ENCODE measurements around the gene SLC35F5.
"Not testable (repeated sequence)": the region's sequence is repeated elsewhere in the genome, so short reads cannot be mapped to it uniquely, and the experiment has no call there.

The SLC35F5 gene

DNA sequence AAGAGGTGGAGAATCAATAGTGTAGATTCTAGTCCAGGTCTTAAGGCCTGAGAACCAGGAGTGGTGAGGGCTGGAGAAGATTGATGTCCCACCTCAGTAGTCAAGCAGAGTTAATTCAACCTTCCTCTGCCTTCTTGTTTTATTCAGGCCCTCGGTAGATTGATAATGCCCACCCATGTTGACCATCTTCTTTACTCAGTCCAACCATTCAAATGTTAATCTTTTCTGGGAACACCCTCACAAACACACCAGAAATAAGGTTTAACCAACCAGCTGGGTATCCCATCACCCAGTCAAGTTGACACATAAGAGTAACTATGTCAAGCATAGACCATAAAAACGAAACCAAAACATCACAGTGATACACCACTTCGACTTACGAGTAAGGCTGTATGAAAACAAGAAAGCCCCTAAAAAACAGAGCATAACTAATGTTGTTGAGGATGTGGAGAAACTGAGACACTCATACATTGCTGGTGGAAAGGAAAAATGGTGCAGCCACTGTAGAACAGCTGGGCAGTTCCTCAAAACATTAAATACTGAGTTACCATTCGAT is 57.5 kb downstream of the SLC35F5 start:
- Histone ChIP-seq H3K4me1 (ENCODE audit: control extremely low read depth in 1 of 4, control insufficient read depth in 4 of 4, insufficient read depth in 4 of 4, low read length in 3 of 4) (peaks cover 0 to 15% (median 8%) of the 10 kb centered on the region in 4 experiments), H3K9me3 (ENCODE audit: control extremely low read depth in 1 of 5, control insufficient read depth in 4 of 5, insufficient read depth in 2 of 5, low read depth in 1 of 5, low read length in 4 of 5) (peaks cover 0 to 9% (median 0%) of the 10 kb centered on the region in 5 experiments), H3K4me3 (ENCODE audit: control insufficient read depth in 1 of 7, extremely low read depth in 1 of 7, insufficient read depth in 4 of 7, low read depth in 2 of 7, low read length in 6 of 7) (no peak overlapping the region), H3K27me3 (replicated peaks in 2 of 5; ENCODE audit: control insufficient read depth in 4 of 5, insufficient read depth in 5 of 5, low read length in 4 of 5) (no peaks in the 10 kb centered on the region), H3K36me3 (ENCODE audit: control insufficient read depth in 4 of 4, insufficient read depth in 4 of 4, low read length in 3 of 4) (no peaks in the 10 kb centered on the region), H3K27ac (ENCODE audit: insufficient read depth in 1 of 2, low read depth in 1 of 2, low read length in 2 of 2, poor library complexity in 1 of 2, severe bottlenecking in 2 of 2) (no peak overlapping the region)
- DNase-seq, result peak in 2 of 3 donors; percentile 10 to 32
- 93% methylated on average over 3 of the region's 5 CpGs for WGBS (ENCODE audit: insufficient coverage)
- POLR2A ChIA-PET, result no interaction called here
- CTCF ChIA-PET, result interaction anchor here (1.7 to 2.2 kb wide), 2 partner anchors 31 to 95 kb away, joined by 5 to 10 read pairs; no protein-coding TSS in a partner anchor

GRCh38 chr2:113698251-113698650 is 58.2 kb downstream of the SLC35F5 start:
- no CpG with 5 or more reads among the region's 2 CpGs for WGBS (ENCODE audit: insufficient coverage)

GRCh38 chr2:113697516-113697915 is 58.9 kb downstream of the SLC35F5 start:
- Histone ChIP-seq H3K27ac (ENCODE audit: insufficient read depth in 1 of 2, low read depth in 1 of 2, low read length in 2 of 2, poor library complexity in 1 of 2, severe bottlenecking in 2 of 2) (no peak overlapping the region), H3K9me3 (ENCODE audit: control extremely low read depth in 1 of 5, control insufficient read depth in 4 of 5, insufficient read depth in 2 of 5, low read depth in 1 of 5, low read length in 4 of 5) (peaks cover 0 to 9% (median 0%) of the 10 kb centered on the region in 5 experiments), H3K4me1 (ENCODE audit: control extremely low read depth in 1 of 4, control insufficient read depth in 4 of 4, insufficient read depth in 4 of 4, low read length in 3 of 4) (peaks cover 4 to 27% (median 18%) of the 10 kb centered on the region in 4 experiments), H3K36me3 (ENCODE audit: control insufficient read depth in 4 of 4, insufficient read depth in 4 of 4, low read length in 3 of 4) (no peaks in the 10 kb centered on the region), H3K27me3 (replicated peaks in 2 of 5; ENCODE audit: control insufficient read depth in 4 of 5, insufficient read depth in 5 of 5, low read length in 4 of 5) (no peaks in the 10 kb centered on the region), H3K4me3 (ENCODE audit: control insufficient read depth in 1 of 7, extremely low read depth in 1 of 7, insufficient read depth in 4 of 7, low read depth in 2 of 7, low read length in 6 of 7) (no peak overlapping the region)
- no peak for DNase-seq
- CTCF ChIA-PET, result interaction anchor here (0.8 to 1.3 kb wide), 2 partner anchors 13 to 93 kb away, joined by 3 to 4 read pairs; no protein-coding TSS in a partner anchor
- WGBS (ENCODE audit: insufficient coverage), result 94% methylated on average over 4 of the region's 4 CpGs
- POLR2A ChIA-PET, result no interaction called here

More at GRCh38 chr2:113698251-113698650, 58.2 kb downstream of the SLC35F5 start:
- H3K9me3 ChIP-seq (ENCODE audit: control extremely low read depth in 1 of 5, control insufficient read depth in 4 of 5, insufficient read depth in 2 of 5, low read depth in 1 of 5, low read length in 4 of 5); H3K27ac ChIP-seq (ENCODE audit: insufficient read depth in 1 of 2, low read depth in 1 of 2, low read length in 2 of 2, poor library complexity in 1 of 2, severe bottlenecking in 2 of 2); DNase-seq; H3K4me3 ChIP-seq (ENCODE audit: control insufficient read depth in 1 of 7, extremely low read depth in 1 of 7, insufficient read depth in 4 of 7, low read depth in 2 of 7, low read length in 6 of 7); POLR2A ChIA-PET; H3K27me3 ChIP-seq (replicated peaks in 2 of 5; ENCODE audit: control insufficient read depth in 4 of 5, insufficient read depth in 5 of 5, low read length in 4 of 5); H3K36me3 ChIP-seq (ENCODE audit: control insufficient read depth in 4 of 4, insufficient read depth in 4 of 4, low read length in 3 of 4): not testable (repeated sequence)
- peaks cover 0 to 20% (median 12%) of the 10 kb centered on the region in 4 experiments for H3K4me1 ChIP-seq (ENCODE audit: control extremely low read depth in 1 of 4, control insufficient read depth in 4 of 4, insufficient read depth in 4 of 4, low read length in 3 of 4)
- CTCF ChIA-PET, result interaction anchor here (0.8 to 1.3 kb wide), 2 partner anchors 13 to 94 kb away, joined by 3 to 4 read pairs; no protein-coding TSS in a partner anchor

DNA sequence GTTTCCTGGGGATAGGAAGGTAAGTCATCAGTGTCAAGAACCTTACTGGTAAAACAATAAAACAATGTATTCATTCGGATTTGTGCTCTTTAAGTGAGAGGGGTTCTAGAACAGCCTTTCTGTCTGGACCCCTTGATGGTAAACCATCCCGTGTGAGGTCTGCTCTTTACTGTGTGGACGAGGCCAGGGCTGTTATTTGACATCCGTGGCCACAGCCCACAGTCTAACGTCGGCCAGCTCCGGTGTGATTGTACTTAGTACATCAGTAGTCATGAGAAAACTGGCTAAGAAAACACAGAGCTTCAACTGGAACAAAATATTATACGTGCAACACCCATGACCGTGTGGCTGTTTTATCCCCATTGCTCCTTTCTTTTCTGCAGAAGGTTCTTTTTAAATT is 62.0 kb downstream of the SLC35F5 start:
- WGBS (ENCODE audit: insufficient coverage), result 54% methylated on average over 9 of the region's 9 CpGs
- POLR2A ChIA-PET, result no interaction called here
- Histone ChIP-seq H3K9me3 (ENCODE audit: control extremely low read depth in 1 of 5, control insufficient read depth in 4 of 5, insufficient read depth in 2 of 5, low read depth in 1 of 5, low read length in 4 of 5) (peaks cover 0 to 9% (median 0%) of the 10 kb centered on the region in 5 experiments), H3K27me3 (replicated peaks in 2 of 5; ENCODE audit: control insufficient read depth in 4 of 5, insufficient read depth in 5 of 5, low read length in 4 of 5) (no peaks in the 10 kb centered on the region), H3K4me3 (ENCODE audit: control insufficient read depth in 1 of 7, extremely low read depth in 1 of 7, insufficient read depth in 4 of 7, low read depth in 2 of 7, low read length in 6 of 7) (no peak overlapping the region), H3K4me1 (ENCODE audit: control extremely low read depth in 1 of 4, control insufficient read depth in 4 of 4, insufficient read depth in 4 of 4, low read length in 3 of 4) (peaks cover 7 to 21% (median 17%) of the 10 kb centered on the region in 4 experiments), H3K27ac (ENCODE audit: insufficient read depth in 1 of 2, low read depth in 1 of 2, low read length in 2 of 2, poor library complexity in 1 of 2, severe bottlenecking in 2 of 2) (no peak overlapping the region), H3K36me3 (ENCODE audit: control insufficient read depth in 4 of 4, insufficient read depth in 4 of 4, low read length in 3 of 4) (no peaks in the 10 kb centered on the region)
- DNase-seq, result no peak
- CTCF ChIA-PET, result no interaction called here

- Histone ChIP-seq H3K36me3 (ENCODE audit: control insufficient read depth in 4 of 4, insufficient read depth in 4 of 4, low read length in 3 of 4) (no peaks in the 10 kb centered on the region), H3K4me1 (ENCODE audit: control extremely low read depth in 1 of 4, control insufficient read depth in 4 of 4, insufficient read depth in 4 of 4, low read length in 3 of 4) (peaks cover 7 to 21% (median 17%) of the 10 kb centered on the region in 4 experiments), H3K4me3 (ENCODE audit: control insufficient read depth in 1 of 7, extremely low read depth in 1 of 7, insufficient read depth in 4 of 7, low read depth in 2 of 7, low read length in 6 of 7) (no peak overlapping the region), H3K27ac (ENCODE audit: insufficient read depth in 1 of 2, low read depth in 1 of 2, low read length in 2 of 2, poor library complexity in 1 of 2, severe bottlenecking in 2 of 2) (peak overlapping the region in 1 of 2 experiments; percentile 62), H3K27me3 (replicated peaks in 2 of 5; ENCODE audit: control insufficient read depth in 4 of 5, insufficient read depth in 5 of 5, low read length in 4 of 5) (no peaks in the 10 kb centered on the region), H3K9me3 (ENCODE audit: control extremely low read depth in 1 of 5, control insufficient read depth in 4 of 5, insufficient read depth in 2 of 5, low read depth in 1 of 5, low read length in 4 of 5) (peaks cover 0 to 8% (median 0%) of the 10 kb centered on the region in 5 experiments)
- DNase-seq, result peak; percentile 23 to 74 (median 55)
- CTCF ChIA-PET, result interaction anchor here (0.9 to 1.1 kb wide), 2 partner anchors 13 to 109 kb away, joined by 3 to 4 read pairs; no protein-coding TSS in a partner anchor
- POLR2A ChIA-PET, result no interaction called here
- 78% methylated on average over 1 of the region's 3 CpGs for WGBS (ENCODE audit: insufficient coverage)
Observed at GRCh38 chr2:113692698-113693428, 63.6 kb downstream of the SLC35F5 start.

GRCh38 chr2:113690871-113691270 is 65.6 kb downstream of the SLC35F5 start:
- H3K4me3 ChIP-seq (ENCODE audit: control insufficient read depth in 1 of 7, extremely low read depth in 1 of 7, insufficient read depth in 4 of 7, low read depth in 2 of 7, low read length in 6 of 7); H3K27ac ChIP-seq (ENCODE audit: insufficient read depth in 1 of 2, low read depth in 1 of 2, low read length in 2 of 2, poor library complexity in 1 of 2, severe bottlenecking in 2 of 2); POLR2A ChIA-PET; H3K36me3 ChIP-seq (ENCODE audit: control insufficient read depth in 4 of 4, insufficient read depth in 4 of 4, low read length in 3 of 4); H3K27me3 ChIP-seq (replicated peaks in 2 of 5; ENCODE audit: control insufficient read depth in 4 of 5, insufficient read depth in 5 of 5, low read length in 4 of 5); H3K9me3 ChIP-seq (ENCODE audit: control extremely low read depth in 1 of 5, control insufficient read depth in 4 of 5, insufficient read depth in 2 of 5, low read depth in 1 of 5, low read length in 4 of 5): not testable (repeated sequence)
- peak in 2 of 3 donors; percentile 22 to 50 for DNase-seq
- CTCF ChIA-PET, result interaction anchor here (1.5 kb wide), 1 partner anchor 10 kb away, joined by 7 read pairs; no protein-coding TSS in a partner anchor
- H3K4me1 ChIP-seq (ENCODE audit: control extremely low read depth in 1 of 4, control insufficient read depth in 4 of 4, insufficient read depth in 4 of 4, low read length in 3 of 4), result peaks cover 7 to 21% (median 17%) of the 10 kb centered on the region in 4 experiments
- WGBS (ENCODE audit: insufficient coverage), result no CpG with 5 or more reads among the region's 3 CpGs

- no peak for DNase-seq
- Histone ChIP-seq H3K4me3 (ENCODE audit: control insufficient read depth in 1 of 7, extremely low read depth in 1 of 7, insufficient read depth in 4 of 7, low read depth in 2 of 7, low read length in 6 of 7) (no peak overlapping the region), H3K36me3 (ENCODE audit: control insufficient read depth in 4 of 4, insufficient read depth in 4 of 4, low read length in 3 of 4) (no peaks in the 10 kb centered on the region), H3K27ac (ENCODE audit: insufficient read depth in 1 of 2, low read depth in 1 of 2, low read length in 2 of 2, poor library complexity in 1 of 2, severe bottlenecking in 2 of 2) (no peak overlapping the region), H3K27me3 (replicated peaks in 2 of 5; ENCODE audit: control insufficient read depth in 4 of 5, insufficient read depth in 5 of 5, low read length in 4 of 5) (no peaks in the 10 kb centered on the region), H3K9me3 (ENCODE audit: control extremely low read depth in 1 of 5, control insufficient read depth in 4 of 5, insufficient read depth in 2 of 5, low read depth in 1 of 5, low read length in 4 of 5) (peaks cover 0 to 3% (median 0%) of the 10 kb centered on the region in 5 experiments), H3K4me1 (ENCODE audit: control extremely low read depth in 1 of 4, control insufficient read depth in 4 of 4, insufficient read depth in 4 of 4, low read length in 3 of 4) (peaks cover 0 to 3% (median 0%) of the 10 kb centered on the region in 4 experiments)
- ChIA-PET POLR2A (no interaction called here), CTCF (interaction anchor here (1.0 kb wide), 2 partner anchors 8 to 14 kb away, joined by 3 read pairs; no protein-coding TSS in a partner anchor)
- WGBS (ENCODE audit: insufficient coverage), result no CpG with 5 or more reads among the region's 2 CpGs
Observed at GRCh38 chr2:113686537-113686936, 69.9 kb downstream of the SLC35F5 start.

Measured in common myeloid progenitor, CD34-positive (primary cell).